ENCODE measurements around the gene CDH24.

GRCh38 chr14:23052671-23053070, 4.6 kb downstream of the CDH24 start:
- TF ChIP-seq CTCF (IDR thresholded peaks at IDR 0.05; ENCODE audit: low read depth, low read length) (no peak), POLR2A (IDR thresholded peaks at IDR 0.05; ENCODE audit: extremely low read depth, insufficient read length) (no peak), MAX (IDR thresholded peaks at IDR 0.05; ENCODE audit: low read depth, low read length) (no peak)
